HK-2 (cell line): ENCODE results near the gene CASP3.

ENCODE experiments used
- DNase-seq: peaks from one replicate; pipeline ENCODE4 v3.0.0-alpha.2; 2018; ENCODE audit not compliant: unreplicated experiment

The CASP3 gene

GRCh38 chr4:184649026-184649970 lies at the start of gene CASP3, which contains the start of gene PRIMPOL:
Gene CASP3, minus strand, starts transcription at chr4:184649447. Its CDS starts 10,994 bp downstream, at chr4:184638453.
Gene PRIMPOL, plus strand, starts transcription at chr4:184649738. Its CDS starts 7,403 bp downstream, at chr4:184657141.
- peak; percentile 99 for DNase-seq

DNA sequence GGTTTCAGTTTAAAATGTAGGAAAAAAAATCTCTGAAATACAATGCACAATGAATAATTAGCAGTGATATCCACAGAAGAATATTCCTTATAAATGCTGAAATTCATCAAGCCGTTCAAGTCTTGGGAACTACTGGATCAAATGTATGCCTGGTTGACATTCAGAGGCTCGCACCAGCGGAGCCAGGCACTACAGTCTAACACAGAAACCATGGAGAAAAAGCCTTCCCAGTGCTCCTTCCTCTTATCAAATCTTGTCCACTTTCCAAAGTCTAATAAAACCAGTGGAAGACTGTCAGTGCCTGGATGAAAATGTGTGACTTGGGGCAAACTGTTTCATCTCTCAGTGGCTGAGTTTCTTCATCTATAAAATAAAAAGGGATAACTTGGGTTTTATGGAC lies 48.7 kb upstream of the CASP3 start:
- DNase-seq: no peak

GRCh38 chr4:184695178-184695896 lies 46.1 kb upstream of the CASP3 start:
- DNase-seq: no peak

GRCh38 chr4:184694412-184694956 lies 45.2 kb upstream of the CASP3 start:
- no peak for DNase-seq

DNA sequence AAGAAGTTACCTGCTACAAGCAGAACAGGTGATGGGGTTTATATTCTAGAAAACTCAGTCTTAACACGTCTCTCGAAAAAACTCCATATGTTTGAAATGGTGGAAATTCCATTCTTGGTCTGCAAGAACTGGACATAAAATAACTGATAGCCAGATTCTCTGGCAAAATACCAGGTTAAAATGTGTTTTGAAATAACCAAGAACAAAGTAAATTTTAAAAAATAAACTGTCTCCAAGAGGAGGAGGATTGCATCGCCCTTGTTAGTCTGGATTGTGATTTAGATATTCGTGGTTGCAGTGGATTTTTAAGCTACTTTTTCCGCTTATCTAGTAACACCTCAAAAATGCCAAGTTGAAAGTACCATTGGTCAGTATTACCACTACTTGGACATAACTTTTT lies 43.8 kb upstream of the CASP3 start:
- DNase-seq: no peak

GRCh38 chr4:184689681-184690080 lies 40.4 kb upstream of the CASP3 start:
- no peak for DNase-seq

GRCh38 chr4:184688447-184688846 lies 39.2 kb upstream of the CASP3 start:
- DNase-seq: peak; percentile 79

GRCh38 chr4:184688005-184688404 lies 38.8 kb upstream of the CASP3 start:
- no peak for DNase-seq

DNA sequence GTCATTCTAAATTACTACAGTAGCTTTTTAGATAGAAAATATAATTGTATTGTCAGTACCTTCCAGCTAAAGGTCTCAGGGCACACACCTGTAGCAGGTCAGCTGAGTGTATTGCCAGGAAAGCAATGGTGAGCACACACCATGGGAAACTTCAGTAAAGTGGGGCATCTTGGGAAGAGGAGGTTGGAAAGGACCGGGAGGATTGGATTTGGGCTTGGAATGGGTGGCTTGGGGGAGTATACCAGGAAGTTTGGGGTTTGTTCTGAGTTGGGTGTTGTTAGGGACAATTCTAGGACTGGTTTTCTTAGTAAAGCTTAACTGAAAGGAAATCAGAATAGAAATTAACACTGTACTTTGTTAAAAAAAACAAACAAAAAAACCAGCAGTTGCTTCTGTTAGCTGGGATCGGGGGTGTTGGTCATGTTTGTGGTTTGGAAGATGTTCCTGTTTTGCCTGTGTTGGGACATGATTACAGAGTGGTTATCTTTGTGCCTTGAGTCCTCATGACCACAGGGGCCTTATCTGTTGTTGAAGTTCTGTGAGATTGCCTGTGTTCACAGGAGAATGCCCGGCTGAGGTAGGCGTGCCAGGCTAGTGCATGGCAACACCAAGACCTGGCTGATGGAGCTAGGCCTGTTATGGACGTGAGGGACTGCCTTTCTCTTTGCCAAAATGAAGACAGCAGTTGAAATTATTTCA lies 35.4 kb upstream of the CASP3 start:
- DNase-seq: no peak

DNA sequence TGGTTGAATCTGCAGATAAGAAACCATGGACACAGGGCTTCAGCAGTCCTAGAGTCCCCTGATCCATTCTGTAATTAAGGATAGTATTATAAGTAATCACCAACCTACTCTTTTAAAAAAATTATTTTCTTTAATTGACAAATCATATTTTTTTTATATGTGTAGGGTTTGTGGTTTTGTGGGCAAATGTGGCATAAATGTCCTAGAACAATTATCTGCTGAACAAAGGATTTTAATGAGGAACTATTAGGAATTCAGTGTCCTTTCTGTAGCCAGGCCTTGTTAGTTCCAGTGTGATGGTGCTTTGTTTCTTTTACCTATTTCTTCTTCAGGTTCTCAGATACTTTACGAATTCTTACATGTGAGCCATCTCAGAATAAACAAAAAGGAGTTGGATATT lies 32.7 kb upstream of the CASP3 start:
- DNase-seq: no peak

GRCh38 chr4:184680698-184681097 lies 31.5 kb upstream of the CASP3 start:
- DNase-seq: no peak

- no peak for DNase-seq
Observed at GRCh38 chr4:184675821-184676492, 26.7 kb upstream of the CASP3 start.

- DNase-seq: no peak
Observed at GRCh38 chr4:184675018-184675417, 25.8 kb upstream of the CASP3 start.

GRCh38 chr4:184674011-184674410 lies 24.8 kb upstream of the CASP3 start:
- DNase-seq: no peak

DNA sequence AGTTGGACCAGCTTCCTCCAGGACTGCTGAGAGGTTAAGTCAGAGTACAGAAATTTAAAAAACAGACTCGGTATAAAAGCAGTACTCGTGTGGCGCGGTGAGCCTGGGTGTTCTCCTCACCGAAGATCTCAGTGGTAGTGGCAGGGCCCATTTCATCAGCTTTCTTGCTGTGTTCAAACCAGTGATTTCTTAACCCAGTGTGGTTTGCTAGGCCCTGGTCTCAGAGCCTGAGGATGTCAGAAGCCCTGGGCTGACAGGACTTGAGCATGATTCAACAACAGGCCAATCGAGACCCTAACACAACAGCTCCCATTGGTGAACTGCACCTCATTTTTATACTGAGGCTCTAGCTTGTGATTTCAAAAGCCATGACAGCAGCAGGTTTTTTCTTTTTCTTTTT lies 23.5 kb upstream of the CASP3 start:
- no peak for DNase-seq

- DNase-seq: no peak
Observed at GRCh38 chr4:184671101-184671500, 21.9 kb upstream of the CASP3 start.

- no peak for DNase-seq
Observed at GRCh38 chr4:184669251-184669650, 20.0 kb upstream of the CASP3 start.

DNA sequence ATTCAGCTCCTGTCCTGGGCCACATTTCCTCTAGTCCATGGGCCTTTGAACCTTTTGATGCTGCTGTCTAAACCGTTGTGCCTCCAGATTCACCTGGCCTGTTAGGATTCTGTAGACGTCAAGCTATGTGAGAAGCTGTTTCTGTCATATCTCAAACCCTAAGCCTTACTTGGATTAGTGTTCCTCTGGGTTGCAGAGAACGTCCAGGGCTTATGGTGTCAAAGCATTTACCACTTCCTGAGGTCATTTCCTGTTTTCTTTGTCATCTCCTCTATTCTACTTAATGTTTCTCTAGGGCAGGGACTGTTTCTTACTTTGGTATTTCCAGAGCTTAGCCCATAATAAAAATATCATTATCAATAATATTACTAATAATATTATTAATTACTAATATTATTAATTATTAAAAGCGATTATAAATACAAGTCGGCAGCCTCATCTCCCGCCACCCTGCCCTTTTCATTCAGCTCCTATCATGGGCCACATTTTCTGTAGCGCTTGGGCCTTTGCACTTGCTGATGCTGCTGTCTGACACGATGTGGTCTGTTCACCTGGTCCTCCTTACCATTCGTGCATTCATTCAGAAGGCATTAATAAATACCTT lies 19.4 kb upstream of the CASP3 start:
- no peak for DNase-seq

- no peak for DNase-seq
Observed at GRCh38 chr4:184668096-184668495, 18.8 kb upstream of the CASP3 start.

GRCh38 chr4:184666670-184667069 lies 17.4 kb upstream of the CASP3 start:
- no peak for DNase-seq
